ENCODE measurements around the gene FKBP9. TPM values are rescaled to one million over a fixed set of nuclear protein-coding genes. Genes with fewer than 3 reads are reported as not detected.
"Not testable (repeated sequence)": the region's sequence is repeated elsewhere in the genome, so short reads cannot be mapped to it uniquely, and the experiment has no call there.

The FKBP9 gene
- total RNA-seq, 2 experiments from 2014 or later = 0.37 to 1.0 TPM

GRCh38 chr7:32958046-32959025, 1.1 kb downstream of the FKBP9 start:
- peak overlapping the region; percentile 21 for H3K27ac Mint-ChIP-seq
- intact Hi-C loops (cut with DNase I, micrococcal nuclease) = loop anchor here in 1 of 2 experiments (5.0 kb wide), 1 partner anchor 111 kb away; no protein-coding TSS in a partner anchor

GRCh38 chr7:32963880-32964301, 6.7 kb downstream of the FKBP9 start:
- not testable (repeated sequence) for H3K4me3 Mint-ChIP-seq
- intact Hi-C loops (cut with DNase I, micrococcal nuclease) = loop anchor here (2.0 to 5.0 kb wide), 2 partner anchors 88 to 143 kb away; no protein-coding TSS in a partner anchor

More at GRCh38 chr7:32958046-32959025, 1.1 kb downstream of the FKBP9 start:
- POLR2A ChIA-PET = interaction anchor here (0.5 kb wide), 1 partner anchor 69 kb away, joined by 4 read pairs; no protein-coding TSS in a partner anchor
- CTCF ChIA-PET = interaction anchor here (0.6 kb wide), 3 partner anchors 10 to 151 kb away, joined by 3 read pairs; partner anchors contain the start of gene RP9
- ATAC-seq = no peak
- H3K4me3 Mint-ChIP-seq = peak overlapping the region; percentile 74
- no peaks in the 10 kb centered on the region for H3K36me3 Mint-ChIP-seq (ENCODE audit: low read depth)
- peaks cover 5% of the 10 kb centered on the region for H3K4me1 Mint-ChIP-seq
- peaks cover 24% of the 10 kb centered on the region for H3K27me3 Mint-ChIP-seq
- no peaks in the 10 kb centered on the region for H3K9me3 Mint-ChIP-seq (ENCODE audit: low read depth)
- DNase-seq = no peak

GRCh38 chr7:32964461-32965159, 7.4 kb downstream of the FKBP9 start:
- intact Hi-C loops (cut with DNase I, micrococcal nuclease) = loop anchor here (2.0 to 5.0 kb wide), 2 partner anchors 88 to 142 kb away; no protein-coding TSS in a partner anchor
- DNase-seq (peak; percentile 20), ATAC-seq (peak; percentile 96)
- CTCF ChIA-PET = interaction anchor here (0.9 to 1.6 kb wide), 2 partner anchors 91 to 96 kb away, joined by 3 to 4 read pairs; no protein-coding TSS in a partner anchor
- POLR2A ChIA-PET; H3K9me3 Mint-ChIP-seq (ENCODE audit: low read depth); H3K4me3 Mint-ChIP-seq; H3K27ac Mint-ChIP-seq; H3K36me3 Mint-ChIP-seq (ENCODE audit: low read depth); H3K27me3 Mint-ChIP-seq; H3K4me1 Mint-ChIP-seq: not testable (repeated sequence)

More at GRCh38 chr7:32963880-32964301, 6.7 kb downstream of the FKBP9 start:
- CTCF ChIA-PET = interaction anchor here (0.9 kb wide), 1 partner anchor 96 kb away, joined by 4 read pairs; no protein-coding TSS in a partner anchor
- POLR2A ChIA-PET; H3K9me3 Mint-ChIP-seq (ENCODE audit: low read depth); H3K27ac Mint-ChIP-seq; H3K36me3 Mint-ChIP-seq (ENCODE audit: low read depth); DNase-seq; H3K4me1 Mint-ChIP-seq; ATAC-seq: not testable (repeated sequence)
- peaks cover 12% of the 10 kb centered on the region for H3K27me3 Mint-ChIP-seq

GRCh38 chr7:32966489-32967267, 9.4 kb downstream of the FKBP9 start:
- H3K27ac Mint-ChIP-seq; intact Hi-C loops (cut with DNase I, micrococcal nuclease); H3K4me1 Mint-ChIP-seq; DNase-seq; H3K27me3 Mint-ChIP-seq; H3K4me3 Mint-ChIP-seq; ATAC-seq; H3K36me3 Mint-ChIP-seq (ENCODE audit: low read depth); POLR2A ChIA-PET; H3K9me3 Mint-ChIP-seq (ENCODE audit: low read depth): not testable (repeated sequence)
- CTCF ChIA-PET = interaction anchor here (1.6 kb wide), 1 partner anchor 89 kb away, joined by 3 read pairs; no protein-coding TSS in a partner anchor

- H3K9me3 Mint-ChIP-seq (ENCODE audit: low read depth); POLR2A ChIA-PET; DNase-seq; H3K4me3 Mint-ChIP-seq; H3K27ac Mint-ChIP-seq; H3K36me3 Mint-ChIP-seq (ENCODE audit: low read depth); H3K4me1 Mint-ChIP-seq; ATAC-seq; H3K27me3 Mint-ChIP-seq; CTCF ChIA-PET; intact Hi-C loops (cut with DNase I, micrococcal nuclease): not testable (repeated sequence)
Observed at GRCh38 chr7:32967268-32967582, 10.0 kb downstream of the FKBP9 start.

GRCh38 chr7:32971967-32972366, 14.7 kb downstream of the FKBP9 start:
- CTCF ChIA-PET; H3K9me3 Mint-ChIP-seq (ENCODE audit: low read depth); H3K4me1 Mint-ChIP-seq; H3K36me3 Mint-ChIP-seq (ENCODE audit: low read depth); ATAC-seq; H3K27me3 Mint-ChIP-seq; H3K27ac Mint-ChIP-seq; intact Hi-C loops (cut with DNase I, micrococcal nuclease); POLR2A ChIA-PET; H3K4me3 Mint-ChIP-seq; DNase-seq: not testable (repeated sequence)

- ATAC-seq, POLR2A ChIA-PET, CTCF ChIA-PET: not testable (repeated sequence)
Observed at GRCh38 chr7:32977159-32977558, 19.9 kb downstream of the FKBP9 start.

GRCh38 chr7:32979246-32979645, 22.0 kb downstream of the FKBP9 start:
- H3K27me3 Mint-ChIP-seq, POLR2A ChIA-PET, CTCF ChIA-PET: not testable (repeated sequence)

More at GRCh38 chr7:32977159-32977558, 19.9 kb downstream of the FKBP9 start:
- H3K36me3 Mint-ChIP-seq (ENCODE audit: low read depth); H3K4me1 Mint-ChIP-seq; H3K27me3 Mint-ChIP-seq; H3K9me3 Mint-ChIP-seq (ENCODE audit: low read depth); H3K27ac Mint-ChIP-seq; H3K4me3 Mint-ChIP-seq; DNase-seq; intact Hi-C loops (cut with DNase I, micrococcal nuclease): not testable (repeated sequence)

GRCh38 chr7:32979902-32980301, 22.7 kb downstream of the FKBP9 start:
- H3K36me3 Mint-ChIP-seq (ENCODE audit: low read depth); DNase-seq; ATAC-seq; H3K27me3 Mint-ChIP-seq; H3K9me3 Mint-ChIP-seq (ENCODE audit: low read depth); CTCF ChIA-PET; H3K27ac Mint-ChIP-seq; intact Hi-C loops (cut with DNase I, micrococcal nuclease); H3K4me1 Mint-ChIP-seq; H3K4me3 Mint-ChIP-seq; POLR2A ChIA-PET: not testable (repeated sequence)

More at GRCh38 chr7:32979246-32979645, 22.0 kb downstream of the FKBP9 start:
- H3K4me1 Mint-ChIP-seq; H3K4me3 Mint-ChIP-seq; H3K27ac Mint-ChIP-seq; ATAC-seq; H3K9me3 Mint-ChIP-seq (ENCODE audit: low read depth); H3K36me3 Mint-ChIP-seq (ENCODE audit: low read depth); intact Hi-C loops (cut with DNase I, micrococcal nuclease); DNase-seq: not testable (repeated sequence)

GRCh38 chr7:32988148-32988547, 30.9 kb downstream of the FKBP9 start:
- Mint-ChIP-seq H3K4me1 (peaks cover 14% of the 10 kb centered on the region), H3K27ac (peak overlapping the region; percentile 21)
- peak; percentile 65 for ATAC-seq
- DNase-seq; H3K27me3 Mint-ChIP-seq; POLR2A ChIA-PET; H3K9me3 Mint-ChIP-seq (ENCODE audit: low read depth); H3K4me3 Mint-ChIP-seq; intact Hi-C loops (cut with DNase I, micrococcal nuclease); H3K36me3 Mint-ChIP-seq (ENCODE audit: low read depth): not testable (repeated sequence)
- CTCF ChIA-PET = interaction anchor here (1.2 kb wide), 1 partner anchor 141 kb away, joined by 3 read pairs; no protein-coding TSS in a partner anchor

- intact Hi-C loops (cut with DNase I, micrococcal nuclease); H3K4me3 Mint-ChIP-seq; DNase-seq; POLR2A ChIA-PET; H3K36me3 Mint-ChIP-seq (ENCODE audit: low read depth); H3K27ac Mint-ChIP-seq; ATAC-seq; H3K27me3 Mint-ChIP-seq; CTCF ChIA-PET; H3K9me3 Mint-ChIP-seq (ENCODE audit: low read depth): not testable (repeated sequence)
- peaks cover 16% of the 10 kb centered on the region for H3K4me1 Mint-ChIP-seq
Observed at GRCh38 chr7:32991068-32991585, 33.9 kb downstream of the FKBP9 start.
